ENCODE data around the gene TPST2.

TPST2 gene

GRCh38 chr22:26601726-26602125, 11.8 kb upstream of the TPST2 start:
- no peak for DNase-seq (ENCODE audit: low spot score)
- TF ChIP-seq CTCF (IDR thresholded peaks at IDR 0.05; ENCODE audit: extremely low read depth, missing control alignments): no peak

GRCh38 chr22:26599505-26599904, 9.6 kb upstream of the TPST2 start:
- no peak for DNase-seq (ENCODE audit: low spot score)

GRCh38 chr22:26597480-26597879, 7.5 kb upstream of the TPST2 start:
- no peak for TF ChIP-seq CTCF (IDR thresholded peaks at IDR 0.05; ENCODE audit: extremely low read depth, missing control alignments)
- no peak for DNase-seq (ENCODE audit: low spot score)

More at GRCh38 chr22:26599505-26599904, 9.6 kb upstream of the TPST2 start:
- no peak for TF ChIP-seq CTCF (IDR thresholded peaks at IDR 0.05; ENCODE audit: extremely low read depth, missing control alignments)

GRCh38 chr22:26597026-26597425, 7.1 kb upstream of the TPST2 start:
- TF ChIP-seq CTCF (IDR thresholded peaks at IDR 0.05; ENCODE audit: extremely low read depth, missing control alignments): no peak

GRCh38 chr22:26593763-26594162, 3.8 kb upstream of the TPST2 start:
- no peak for TF ChIP-seq CTCF (IDR thresholded peaks at IDR 0.05; ENCODE audit: extremely low read depth, missing control alignments)
- DNase-seq (ENCODE audit: low spot score): no peak

More at GRCh38 chr22:26597026-26597425, 7.1 kb upstream of the TPST2 start:
- no peak for DNase-seq (ENCODE audit: low spot score)

GRCh38 chr22:26592421-26592891, 2.5 kb upstream of the TPST2 start:
- DNase-seq (ENCODE audit: low spot score): peak; percentile 68
- no peak for TF ChIP-seq CTCF (IDR thresholded peaks at IDR 0.05; ENCODE audit: extremely low read depth, missing control alignments)

GRCh38 chr22:26589367-26589844, 526 bp downstream of the TPST2 start:
- peak; percentile 30 for DNase-seq (ENCODE audit: low spot score)
- no peak for TF ChIP-seq CTCF (IDR thresholded peaks at IDR 0.05; ENCODE audit: extremely low read depth, missing control alignments)

Measured in GM20000 (cell line).